Myocyte (in vitro differentiated cells): ENCODE measurements around the gene SGCA. TPM values are rescaled to one million over a fixed set of nuclear protein-coding genes. Genes with fewer than 3 reads are reported as not detected.

Experiments
- DNase-seq: peaks from one replicate; pipeline ENCODE4 v3.0.0-alpha.2; 2012; ENCODE audit warnings: low read depth
- total RNA-seq: library from RNA; depleted of rRNA; stranded (reverse); fragments of >200 nt; gene quantifications from 2 replicates; pipeline ENCODE4 v1.2.3, GENCODE V29; 2014

SGCA gene
- total RNA-seq, 1 donor from 2014 or later, result 447 TPM

DNA sequence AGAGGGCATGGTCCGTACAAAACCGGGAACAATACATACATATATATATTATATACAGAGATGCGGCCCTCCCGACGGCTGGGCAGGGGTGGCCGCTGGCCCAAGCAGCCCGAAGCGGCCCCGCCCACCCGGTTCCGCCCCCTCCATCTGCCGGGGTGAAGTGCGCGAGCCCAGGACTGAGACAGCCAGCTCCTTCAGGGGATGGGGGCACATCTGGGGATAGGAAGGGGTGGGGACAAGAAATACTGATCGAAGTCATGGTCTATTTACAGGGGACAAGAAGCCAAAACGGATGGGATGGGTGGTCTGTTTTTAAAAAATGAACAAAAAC is 32.1 kb upstream of the SGCA start:
- DNase-seq, result no peak

DNA sequence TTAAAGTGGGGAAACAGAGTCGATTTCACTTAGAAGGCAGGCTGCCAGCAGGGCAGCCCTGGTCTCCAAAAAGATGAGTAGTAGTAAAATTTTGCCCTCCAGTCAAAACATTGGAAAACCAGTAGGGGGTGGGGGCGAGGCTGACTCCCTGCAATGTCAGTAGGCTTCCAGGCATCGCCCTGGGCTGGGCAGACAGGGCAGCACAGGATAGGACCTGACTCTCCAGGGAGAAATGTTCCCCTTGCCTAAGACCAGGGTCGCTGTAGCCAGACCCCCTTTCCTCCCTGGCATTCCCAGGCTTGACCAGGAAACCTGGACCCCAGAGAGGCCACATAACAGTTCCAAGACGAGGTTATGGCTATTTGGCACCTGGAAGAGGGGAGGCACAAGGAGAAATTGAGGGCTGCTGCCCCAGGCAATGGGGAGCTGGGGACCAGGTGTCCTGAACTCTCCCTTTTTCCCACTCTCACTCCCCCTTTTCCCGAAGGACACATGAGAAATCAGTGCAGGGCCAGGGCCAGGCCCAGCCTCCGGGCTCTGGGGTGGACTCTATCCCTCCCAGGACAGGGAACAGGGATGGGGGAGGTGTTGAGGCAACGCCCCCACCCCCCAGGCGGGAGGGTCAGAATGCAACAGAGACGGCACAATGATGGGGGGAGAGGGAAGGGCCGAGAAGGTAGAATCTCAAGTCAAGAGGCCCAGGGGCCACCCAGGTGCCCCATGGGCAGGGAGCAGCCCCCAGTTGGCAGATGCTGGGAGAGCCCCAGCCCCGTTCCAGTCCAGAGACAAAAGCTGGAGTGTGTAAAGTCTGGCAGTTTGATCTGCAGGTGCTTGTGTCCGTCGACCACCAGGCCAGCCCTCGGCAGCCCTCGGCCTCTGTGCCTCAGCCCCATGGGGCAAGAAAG is 31.3 kb upstream of the SGCA start:
- DNase-seq, result no peak

- DNase-seq, result no peak
Measured at GRCh38 chr17:50135316-50136095, 30.3 kb upstream of the SGCA start.

DNA sequence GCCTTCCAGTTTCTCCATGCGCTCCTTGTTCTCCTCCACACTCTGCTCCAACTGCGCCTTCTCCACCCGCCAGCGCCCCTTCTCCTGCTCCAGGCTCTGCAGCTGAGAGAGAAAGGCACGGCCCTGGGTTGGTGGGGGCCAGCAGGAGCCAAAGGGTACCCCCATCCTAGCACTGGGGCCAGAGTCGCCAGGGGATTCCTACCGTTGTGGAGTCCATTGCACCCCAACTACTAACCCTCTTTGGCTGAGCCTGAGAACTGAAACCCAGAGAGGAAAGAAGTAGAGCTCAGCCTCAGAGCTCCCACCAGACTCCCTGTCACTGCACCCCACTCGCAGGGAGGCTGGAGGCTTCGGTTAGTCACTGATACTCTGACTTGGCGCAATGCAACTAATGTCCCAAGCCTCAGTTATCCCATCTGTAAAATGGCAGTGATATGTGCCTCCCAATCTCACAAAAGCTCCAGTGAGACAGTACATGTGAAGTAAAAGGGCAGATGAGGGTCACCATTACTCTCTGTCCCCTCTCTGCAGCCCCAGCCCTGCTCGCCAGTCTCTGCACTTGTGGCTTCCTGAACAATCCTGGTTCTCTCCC is 29.6 kb upstream of the SGCA start:
- DNase-seq, result no peak

GRCh38 chr17:50137042-50137441 is 28.8 kb upstream of the SGCA start:
- no peak for DNase-seq

DNA sequence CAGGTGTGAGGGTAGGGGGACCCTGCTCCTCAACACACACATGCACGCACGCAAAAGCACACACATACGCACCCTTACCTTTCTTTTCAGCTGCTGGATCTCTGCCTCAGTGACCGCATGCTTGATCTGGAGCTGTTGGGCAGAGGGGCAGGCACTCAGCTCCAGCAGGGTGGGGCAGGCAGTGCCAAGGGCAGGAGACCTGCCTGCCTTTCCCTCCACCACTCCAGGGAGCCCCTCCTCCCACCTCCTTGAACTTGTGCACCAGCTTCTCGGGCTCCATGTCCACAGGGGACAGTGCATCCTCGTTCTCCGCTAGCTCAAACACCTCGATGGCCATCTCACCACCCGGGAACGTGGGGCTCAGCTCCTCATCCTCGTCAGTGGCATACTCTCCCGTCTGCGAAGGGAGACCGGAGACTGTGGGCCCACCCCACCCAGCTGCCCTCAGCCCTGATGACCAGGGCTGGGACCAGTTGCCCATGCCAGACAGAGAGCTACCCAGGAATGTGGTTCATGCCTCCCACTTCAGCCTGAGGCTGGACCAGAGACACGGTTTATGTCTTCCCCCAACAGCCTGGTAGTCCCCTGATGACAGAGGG is 26.5 kb upstream of the SGCA start:
- no peak for DNase-seq

- DNase-seq, result peak; percentile 63
Measured at GRCh38 chr17:50139950-50140885, 25.6 kb upstream of the SGCA start.

DNA sequence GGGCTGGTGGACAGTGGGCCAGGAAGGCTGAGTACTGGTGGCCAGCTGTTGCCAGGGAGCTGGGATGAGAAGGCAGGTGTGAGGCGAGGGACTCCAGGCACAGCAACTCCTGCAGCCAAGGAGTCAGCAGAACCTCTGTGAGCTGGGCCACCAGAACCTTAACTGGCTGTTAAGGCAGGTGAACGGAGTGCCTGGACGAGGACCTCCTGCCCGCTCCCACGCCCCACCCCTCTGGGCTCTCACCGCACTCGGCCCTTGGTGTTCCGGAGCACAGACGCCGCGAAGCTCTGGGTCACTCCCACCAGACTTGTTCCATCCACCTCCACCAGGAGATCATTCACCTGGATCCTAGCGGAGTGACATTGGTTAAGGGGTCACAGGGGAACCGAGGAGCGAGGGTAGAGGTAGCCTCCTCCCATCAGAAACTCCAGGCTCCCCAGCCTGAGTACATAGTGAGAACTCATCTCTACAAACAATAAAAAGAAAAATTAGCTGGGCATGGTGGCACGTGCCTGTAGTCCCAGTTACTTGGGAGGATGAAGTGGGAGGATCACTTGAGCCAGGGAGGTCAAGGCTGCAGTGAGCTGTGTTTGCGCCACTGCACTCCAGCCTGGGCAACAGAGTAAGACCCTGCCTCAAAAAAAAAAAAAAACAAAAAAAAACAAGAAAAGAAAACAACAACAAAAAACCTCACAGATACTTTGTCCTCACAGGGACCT is 24.6 kb upstream of the SGCA start:
- DNase-seq, result no peak

- no peak for DNase-seq
Measured at GRCh38 chr17:50141745-50142110, 24.1 kb upstream of the SGCA start.

- no peak for DNase-seq
Measured at GRCh38 chr17:50143461-50144176, 22.2 kb upstream of the SGCA start.

DNA sequence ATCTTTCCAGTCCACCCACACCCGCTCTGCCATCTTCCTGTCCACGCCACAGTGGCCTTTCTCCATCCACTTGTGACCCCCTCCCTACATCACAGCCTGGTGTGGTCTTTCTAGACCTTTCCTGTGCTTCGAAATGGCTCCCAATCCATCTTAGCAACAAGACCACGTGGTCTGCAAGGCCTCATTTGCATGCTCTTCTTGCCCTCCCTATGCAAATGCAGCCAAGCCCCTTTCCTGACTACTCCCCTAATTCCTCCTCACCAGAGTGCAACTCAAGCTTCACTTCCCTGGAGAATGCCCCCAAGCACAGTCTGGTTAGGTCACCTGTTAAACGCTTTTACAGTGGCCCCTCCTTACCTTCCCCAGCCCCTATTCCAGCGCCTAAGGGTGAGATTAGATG is 21.4 kb upstream of the SGCA start:
- no peak for DNase-seq

GRCh38 chr17:50144845-50145531 is 20.8 kb upstream of the SGCA start:
- DNase-seq, result no peak

DNA sequence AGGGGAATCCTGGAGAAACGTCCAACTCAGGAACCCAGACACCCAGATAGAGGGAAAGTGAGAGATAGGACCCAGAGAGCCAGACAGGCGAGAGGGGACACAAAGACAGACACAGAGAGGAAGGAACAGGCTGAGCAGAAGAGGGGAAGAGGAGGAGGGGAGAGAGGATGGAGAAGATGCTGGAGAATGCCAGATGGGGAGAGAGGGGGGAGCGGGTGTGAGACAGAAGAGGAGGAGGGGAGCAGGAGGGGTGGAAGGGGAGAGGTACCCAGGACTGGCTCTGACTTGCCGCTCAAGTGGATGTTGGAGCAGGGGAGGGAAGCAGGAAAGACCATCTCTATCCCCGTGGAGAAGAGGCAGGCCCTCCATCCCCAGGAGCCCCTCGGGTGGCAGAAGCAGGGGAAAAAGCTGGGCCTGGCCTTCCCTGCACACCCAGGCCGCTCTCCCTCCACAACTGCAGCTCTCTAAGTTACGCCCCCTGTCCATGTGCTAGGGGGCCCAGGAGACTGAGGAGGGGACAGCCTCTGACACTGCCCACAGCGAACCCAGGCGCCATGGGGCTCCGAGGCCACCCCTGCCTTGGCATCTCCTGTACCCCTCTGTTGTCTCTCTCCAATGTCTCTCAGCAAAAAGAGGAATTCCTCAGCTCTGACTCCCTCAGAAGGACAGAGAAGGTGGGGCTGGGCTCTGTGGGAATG is 20.1 kb upstream of the SGCA start:
- no peak for DNase-seq

GRCh38 chr17:50146230-50146926 is 19.4 kb upstream of the SGCA start:
- no peak for DNase-seq

DNA sequence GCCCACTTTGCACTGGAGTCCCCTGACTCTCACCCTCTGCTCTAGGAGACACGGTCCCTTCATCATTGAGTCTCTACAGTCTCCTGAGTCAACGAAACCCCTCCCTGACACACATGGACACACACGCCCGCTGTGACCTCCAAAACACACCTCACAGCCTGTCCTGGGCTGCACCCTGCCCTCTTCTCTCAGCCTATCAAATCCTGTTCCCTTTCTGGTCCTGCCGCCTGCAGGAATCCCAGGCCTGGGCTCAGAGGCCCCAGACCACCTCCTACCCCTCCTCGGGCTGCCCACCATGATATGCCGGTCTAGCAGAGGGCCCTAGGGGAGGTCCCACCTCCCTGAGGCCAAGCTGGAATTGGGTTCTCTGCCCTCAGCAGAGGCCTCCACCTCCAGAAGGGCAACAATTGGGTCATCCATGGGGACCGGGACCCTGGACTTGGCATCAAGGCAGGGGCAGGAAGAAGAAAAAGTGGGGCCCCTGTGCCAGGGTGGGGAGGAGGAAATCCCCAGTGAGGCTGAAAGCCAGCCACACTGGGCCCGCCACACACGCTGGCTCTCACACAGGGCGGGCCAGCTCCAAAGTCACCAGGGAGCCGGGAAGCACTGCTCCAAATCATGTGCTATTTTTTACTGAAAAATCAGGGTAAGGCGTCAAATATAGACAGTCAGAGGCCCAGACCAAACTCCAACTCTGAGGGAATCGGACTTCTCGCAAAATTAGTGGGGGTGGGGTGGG is 18.7 kb upstream of the SGCA start:
- no peak for DNase-seq

- peak; percentile 31 for DNase-seq
Measured at GRCh38 chr17:50147841-50148225, 18.0 kb upstream of the SGCA start.
